ENCODE data around the gene SIVA1. TPM values are rescaled to one million over a fixed set of nuclear protein-coding genes. Genes with fewer than 3 reads are reported as not detected.

SIVA1 gene
- total RNA-seq, 4 donors from 2014 or later = 64.6 to 144 (median 115) TPM

- Histone ChIP-seq H3K9me3 (no peaks in the 10 kb centered on the region), H3K4me3 (no peak overlapping the region), H3K4me1 (peaks cover 0 to 16% (median 0%) of the 10 kb centered on the region in 4 donors), H3K27ac (no peak overlapping the region), H3K36me3 (peaks cover 0 to 3% (median 0%) of the 10 kb centered on the region in 3 donors), H3K27me3 (no peaks in the 10 kb centered on the region)
- no peak for DNase-seq
- TF ChIP-seq CTCF (IDR thresholded peaks at IDR 0.05) (no peak), POLR2A (IDR thresholded peaks at IDR 0.05) (no peak)
These were observed 13.9 kb upstream of the SIVA1 start for GRCh38 chr14:104739026-104739425.

GRCh38 chr14:104739546-104740516 is 13.1 kb upstream of the SIVA1 start:
- TF ChIP-seq CTCF (IDR thresholded peaks at IDR 0.05) = no peak
- no peak for TF ChIP-seq POLR2A (IDR thresholded peaks at IDR 0.05)
- H3K36me3 ChIP-seq = peaks cover 0 to 3% (median 0%) of the 10 kb centered on the region in 3 donors
- DNase-seq = no peak
- peaks cover 0 to 14% (median 0%) of the 10 kb centered on the region in 4 donors for H3K4me1 ChIP-seq
- H3K4me3 ChIP-seq = no peak overlapping the region
- H3K27ac ChIP-seq = no peak overlapping the region
- H3K27me3 ChIP-seq = no peaks in the 10 kb centered on the region
- no peaks in the 10 kb centered on the region for H3K9me3 ChIP-seq

GRCh38 chr14:104741108-104741802 is 11.7 kb upstream of the SIVA1 start:
- Histone ChIP-seq H3K9me3 (no peaks in the 10 kb centered on the region), H3K27ac (no peak overlapping the region), H3K27me3 (no peaks in the 10 kb centered on the region), H3K4me3 (no peak overlapping the region), H3K4me1 (peaks cover 0 to 9% (median under 1%) of the 10 kb centered on the region in 4 donors), H3K36me3 (peaks cover 0 to 3% (median 0%) of the 10 kb centered on the region in 3 donors)
- TF ChIP-seq POLR2A (IDR thresholded peaks at IDR 0.05) (no peak), CTCF (IDR thresholded peaks at IDR 0.05) (no peak)
- DNase-seq = no peak

- Histone ChIP-seq H3K9me3 (no peaks in the 10 kb centered on the region), H3K27me3 (no peaks in the 10 kb centered on the region), H3K27ac (no peak overlapping the region), H3K36me3 (peaks cover 0 to 3% (median 0%) of the 10 kb centered on the region in 3 donors), H3K4me3 (no peak overlapping the region), H3K4me1 (peaks cover 0 to 13% (median 2%) of the 10 kb centered on the region in 4 donors)
- no peak for TF ChIP-seq POLR2A (IDR thresholded peaks at IDR 0.05)
- TF ChIP-seq CTCF (IDR thresholded peaks at IDR 0.05) = no peak
- no peak for DNase-seq
These were observed 11.1 kb upstream of the SIVA1 start for GRCh38 chr14:104741803-104742251.

- no peaks in the 10 kb centered on the region for H3K27me3 ChIP-seq
- H3K27ac ChIP-seq = no peak overlapping the region
- H3K4me1 ChIP-seq = peaks cover 0 to 17% (median 2%) of the 10 kb centered on the region in 4 donors
- peaks cover 0 to 3% (median 0%) of the 10 kb centered on the region in 3 donors for H3K36me3 ChIP-seq
- no peak overlapping the region for H3K4me3 ChIP-seq
- no peak for DNase-seq
- no peak for TF ChIP-seq CTCF (IDR thresholded peaks at IDR 0.05)
- TF ChIP-seq POLR2A (IDR thresholded peaks at IDR 0.05) = no peak
- H3K9me3 ChIP-seq = no peaks in the 10 kb centered on the region
These were observed 10.1 kb upstream of the SIVA1 start for GRCh38 chr14:104742586-104743455.
